Superior temporal gyrus (tissue), 1 donor: Measurements from ENCODE around the gene DUSP6.
A peak's percentile ranks its signal among the peaks of the same experiment; 100 is the strongest.

Experiments used
- DNase-seq: peaks from one replicate; pipeline ENCODE4 v3.0.0-alpha.2; 2016; ENCODE audit errors: extremely low spot score

DUSP6 gene, protein sequence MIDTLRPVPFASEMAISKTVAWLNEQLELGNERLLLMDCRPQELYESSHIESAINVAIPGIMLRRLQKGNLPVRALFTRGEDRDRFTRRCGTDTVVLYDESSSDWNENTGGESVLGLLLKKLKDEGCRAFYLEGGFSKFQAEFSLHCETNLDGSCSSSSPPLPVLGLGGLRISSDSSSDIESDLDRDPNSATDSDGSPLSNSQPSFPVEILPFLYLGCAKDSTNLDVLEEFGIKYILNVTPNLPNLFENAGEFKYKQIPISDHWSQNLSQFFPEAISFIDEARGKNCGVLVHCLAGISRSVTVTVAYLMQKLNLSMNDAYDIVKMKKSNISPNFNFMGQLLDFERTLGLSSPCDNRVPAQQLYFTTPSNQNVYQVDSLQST

GRCh38 chr12:89352492-89353187 is at the start of gene DUSP6:
TSS of gene DUSP6 (minus strand) at chr12:89352501. CDS start at chr12:89352039, 462 bp downstream.
- peak; percentile 90 for DNase-seq

GRCh38 chr12:89401433-89402058 is 49.2 kb upstream of the DUSP6 start:
- DNase-seq = no peak

- DNase-seq = no peak
Observed at GRCh38 chr12:89400415-89400814, 48.1 kb upstream of the DUSP6 start.

DNA sequence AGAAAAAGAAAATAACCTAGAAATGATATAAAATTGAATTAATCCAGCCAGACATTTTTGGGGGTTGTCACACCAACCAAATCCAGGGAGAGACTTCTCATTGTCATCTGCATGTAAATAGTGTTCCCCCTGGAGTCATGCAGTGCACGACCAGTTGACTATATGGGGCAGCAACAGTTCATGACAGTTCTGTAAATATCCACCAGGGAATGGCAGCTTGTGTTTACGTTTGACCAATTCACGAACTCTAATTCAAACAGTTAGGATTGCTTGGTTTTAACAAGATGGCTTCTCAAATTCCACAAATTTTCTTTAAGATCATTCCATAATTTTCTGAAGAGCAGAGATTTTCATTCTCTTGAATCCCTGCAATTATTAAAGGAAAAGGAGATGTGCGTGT is 43.4 kb upstream of the DUSP6 start:
- DNase-seq = no peak

DNA sequence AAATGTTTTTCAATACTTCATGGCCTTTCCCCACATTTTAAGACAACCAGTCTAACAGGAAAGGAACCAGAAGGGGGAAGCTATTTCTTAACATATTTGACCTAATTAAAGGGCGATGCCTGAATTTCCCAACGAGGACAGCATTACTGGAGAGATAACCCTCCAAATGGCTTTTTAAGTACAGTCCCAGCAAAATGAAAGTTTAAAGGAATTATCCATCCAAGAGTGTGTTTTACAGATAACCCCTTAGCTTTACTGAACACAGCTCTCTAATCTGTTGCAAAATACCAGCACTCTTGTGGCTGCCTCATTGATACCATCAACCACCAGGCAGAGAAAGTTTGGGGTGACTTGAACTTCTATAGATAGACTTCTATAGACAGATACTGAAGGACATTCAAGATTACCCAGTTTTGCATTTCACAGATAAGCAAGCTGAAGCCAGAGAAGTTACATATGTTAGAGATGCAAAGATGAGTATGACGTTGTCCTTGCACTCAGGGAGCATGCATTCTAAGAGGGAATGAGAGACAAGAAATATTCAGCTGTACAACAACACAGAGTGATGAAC is 41.3 kb upstream of the DUSP6 start:
- DNase-seq = no peak

- DNase-seq = no peak
Observed at GRCh38 chr12:89392391-89392790, 40.1 kb upstream of the DUSP6 start.

- DNase-seq = no peak
Observed at GRCh38 chr12:89391726-89392336, 39.5 kb upstream of the DUSP6 start.

DNA sequence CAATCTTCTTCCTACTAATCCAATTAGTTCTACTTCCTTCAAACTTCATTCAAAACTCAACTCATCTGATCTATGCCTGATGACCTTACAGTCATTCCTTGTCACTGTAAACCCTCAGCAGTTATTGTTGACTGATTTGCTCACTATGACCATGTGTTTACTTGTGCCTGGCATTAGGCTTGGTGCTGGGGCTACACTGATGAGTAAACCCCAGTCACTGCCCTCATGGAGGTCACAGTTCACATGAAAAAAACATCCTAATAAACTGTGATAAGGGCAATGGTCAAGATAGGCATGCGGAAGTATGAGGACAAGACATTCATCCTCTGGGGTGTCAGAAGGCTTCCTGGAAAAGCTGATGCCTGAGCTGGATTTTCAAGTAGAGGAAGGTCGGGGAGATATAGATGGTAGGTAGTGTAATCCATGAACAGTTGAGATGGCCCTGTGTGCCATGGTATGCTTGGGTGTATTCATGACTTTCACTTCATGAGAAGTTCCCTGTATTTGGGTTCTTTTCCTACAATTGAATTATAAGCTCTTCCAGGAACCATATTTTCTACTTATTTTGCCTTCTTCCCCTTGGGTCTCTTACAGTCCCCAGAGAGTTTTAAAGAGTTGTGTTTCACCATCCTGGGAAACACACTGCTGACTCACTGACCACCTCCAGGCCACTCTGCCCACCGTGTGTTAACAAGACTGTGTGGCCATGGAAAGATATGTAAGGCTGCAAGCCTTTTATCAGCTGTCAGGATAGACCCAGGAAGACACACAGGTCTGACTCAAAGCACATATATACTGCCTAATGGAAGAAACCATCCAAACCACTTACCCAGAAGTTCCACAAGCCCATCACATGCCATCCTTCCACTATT is 38.7 kb upstream of the DUSP6 start:
- no peak for DNase-seq

DNA sequence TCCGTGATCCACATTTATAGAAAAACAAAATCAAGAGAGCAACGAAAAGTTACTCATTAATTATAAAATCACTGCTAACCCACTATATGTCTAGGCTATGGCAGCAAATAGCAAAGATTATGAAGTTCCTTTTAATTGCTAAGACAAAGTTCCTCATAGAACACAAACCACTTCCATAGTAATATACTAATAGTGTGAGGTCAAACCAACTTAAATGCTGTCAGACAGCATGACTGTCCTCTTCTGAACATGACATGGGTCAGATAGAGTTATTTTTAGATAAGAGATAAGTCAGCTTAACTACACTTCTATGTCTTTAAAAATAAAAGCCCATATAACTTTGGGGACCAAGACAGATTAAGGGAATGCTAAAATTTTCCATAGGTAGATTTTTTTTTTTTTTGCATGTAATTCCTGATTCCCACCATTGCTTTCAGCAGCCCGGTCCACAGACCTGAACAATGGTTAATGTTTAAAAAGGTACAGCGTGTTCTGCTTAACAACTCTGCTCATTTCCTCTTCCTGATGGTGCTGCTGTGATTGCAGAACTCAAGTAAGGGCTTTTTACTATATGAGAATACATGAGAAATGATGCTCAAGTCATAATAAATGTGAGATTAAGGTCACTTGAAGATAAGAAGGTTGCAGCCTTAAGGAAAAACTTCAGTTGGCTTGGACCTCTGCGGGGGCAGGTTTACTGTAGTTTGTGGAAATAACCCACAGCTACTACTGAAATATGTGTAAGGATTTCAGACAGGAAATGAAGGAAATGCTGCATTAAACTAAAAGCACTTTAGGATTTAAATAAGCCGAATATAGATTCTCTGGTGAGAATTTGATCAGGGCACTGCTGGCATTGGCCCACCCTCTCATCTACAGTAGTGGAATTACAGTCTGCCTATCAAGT is 37.7 kb upstream of the DUSP6 start:
- no peak for DNase-seq

DNA sequence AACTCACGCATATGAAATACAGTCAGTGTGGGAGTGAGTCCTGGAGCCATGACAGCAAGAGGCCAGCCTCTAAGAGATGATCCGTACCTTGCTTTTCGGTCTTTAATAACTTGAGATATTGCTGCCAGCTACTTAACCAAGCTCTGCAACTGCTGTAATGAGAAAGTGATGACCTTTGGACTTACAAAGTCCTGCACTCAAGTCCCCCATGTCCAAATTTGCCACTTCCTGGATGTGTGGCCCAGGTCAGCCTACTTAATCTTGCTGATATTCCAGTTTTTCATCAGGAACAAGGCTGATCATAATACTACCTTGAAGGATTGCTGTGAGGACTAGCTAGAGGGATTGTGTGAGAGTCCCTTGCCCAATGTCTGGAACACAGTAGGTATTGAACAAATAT is 33.8 kb upstream of the DUSP6 start:
- no peak for DNase-seq

- DNase-seq = no peak
Observed at GRCh38 chr12:89384807-89385206, 32.5 kb upstream of the DUSP6 start.

DNA sequence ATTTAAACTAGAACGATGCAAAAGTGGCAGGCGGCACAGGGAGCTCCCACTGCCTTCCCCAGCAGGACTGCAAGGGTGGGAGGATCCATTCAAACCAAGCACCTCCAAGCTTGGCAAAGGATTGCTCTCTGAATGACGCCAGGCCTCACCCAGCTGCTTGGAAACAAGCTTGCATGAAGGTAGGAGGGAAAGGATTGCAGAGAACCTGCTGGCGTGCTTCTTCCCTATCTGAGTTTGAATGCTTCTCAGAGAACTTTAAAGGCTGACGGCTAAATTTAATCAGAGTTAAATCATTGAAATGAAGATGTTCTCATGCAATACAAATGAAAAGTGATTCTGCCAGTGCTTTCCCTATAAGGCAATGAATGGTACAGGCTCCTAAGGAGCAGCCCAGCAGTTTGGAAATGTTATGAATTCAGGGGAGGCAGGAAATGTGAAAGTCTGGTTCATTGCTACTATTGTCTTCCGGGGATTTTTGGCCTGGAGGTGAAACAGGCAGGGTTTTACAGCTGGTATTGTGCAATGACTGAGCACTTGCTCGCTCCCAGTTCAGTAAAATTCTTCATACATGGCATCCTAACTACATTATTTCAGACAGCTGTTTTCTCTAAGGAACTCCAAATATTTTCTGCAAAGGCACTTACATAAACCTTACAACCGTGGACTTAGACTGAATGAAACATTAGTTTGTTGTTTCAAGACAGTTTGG is 31.9 kb upstream of the DUSP6 start:
- DNase-seq = peak; percentile 73

- no peak for DNase-seq
Observed at GRCh38 chr12:89383235-89384049, 31.1 kb upstream of the DUSP6 start.

- no peak for DNase-seq
Observed at GRCh38 chr12:89382328-89382727, 30.0 kb upstream of the DUSP6 start.

GRCh38 chr12:89379839-89380467 is 27.7 kb upstream of the DUSP6 start:
- no peak for DNase-seq

DNA sequence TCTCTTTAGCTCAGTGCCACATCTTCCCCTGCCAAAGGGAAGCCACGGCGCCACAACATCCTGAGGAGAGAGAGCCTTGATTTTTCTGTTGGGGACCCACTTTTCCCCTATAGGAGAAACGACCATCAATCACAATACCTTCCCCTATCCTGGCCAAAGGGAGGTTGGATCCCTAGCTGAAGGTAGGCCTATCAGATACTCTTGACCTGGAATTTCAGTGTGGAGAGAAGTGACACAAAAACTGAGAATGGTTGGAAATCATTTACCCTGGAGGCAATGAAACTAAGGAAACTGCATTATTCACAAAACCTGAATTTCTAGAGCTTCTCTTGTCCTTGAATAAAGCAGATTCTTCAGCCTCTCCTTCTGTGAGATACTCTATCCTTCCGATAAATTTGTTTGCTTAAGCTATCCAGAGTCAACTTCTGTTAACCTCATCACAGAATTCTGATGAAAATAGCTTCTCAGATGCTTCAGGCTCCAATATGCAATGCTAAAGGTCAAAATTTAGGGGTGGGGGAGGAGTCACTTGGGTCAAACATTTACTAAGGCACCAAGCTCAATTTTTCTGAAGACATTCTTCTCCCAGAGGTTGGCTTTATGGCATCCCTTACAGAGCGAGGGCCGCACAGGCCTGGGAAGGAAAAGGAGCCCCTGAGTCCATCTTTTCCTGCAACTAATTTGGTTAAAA is 27.0 kb upstream of the DUSP6 start:
- DNase-seq = no peak

DNA sequence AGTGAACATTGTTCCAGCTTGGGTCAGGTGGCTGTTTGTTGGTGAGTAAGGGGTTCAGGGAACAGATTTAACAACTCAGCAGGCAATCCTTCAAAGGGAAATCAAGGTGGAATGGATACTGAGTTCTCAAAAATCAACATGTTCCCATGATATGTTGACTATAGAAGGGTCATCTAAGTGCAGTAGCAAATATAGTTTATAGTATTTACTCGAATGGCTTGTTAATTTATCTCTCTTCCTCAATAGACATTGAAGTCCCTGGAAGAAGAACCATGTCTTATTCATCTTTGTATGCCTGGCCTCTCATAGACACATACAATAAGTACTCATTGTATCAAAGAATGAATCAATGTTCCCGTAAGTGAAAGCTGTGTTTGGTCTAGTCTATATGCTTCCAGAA is 24.5 kb upstream of the DUSP6 start:
- no peak for DNase-seq

DNA sequence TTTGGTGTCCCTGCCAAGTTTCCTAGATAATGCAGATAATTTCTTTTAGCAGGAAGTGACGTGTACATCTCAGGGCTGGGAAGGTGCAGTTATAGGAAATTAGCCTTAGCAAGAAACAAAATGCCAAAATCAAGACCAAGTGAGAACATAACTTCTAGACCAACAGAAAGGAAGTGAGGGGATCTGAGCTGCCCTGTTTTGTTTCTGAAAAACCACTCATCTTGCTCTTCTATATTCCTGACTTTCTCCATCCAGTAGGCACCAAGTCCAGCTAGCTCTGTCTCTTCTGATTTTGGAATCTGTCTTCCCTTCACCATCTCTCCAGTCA is 23.9 kb upstream of the DUSP6 start:
- no peak for DNase-seq
